GM12873 (cell line): Measurements from ENCODE around the gene REV1.

ENCODE experiments used
- TF ChIP-seq, protein P1 (sequence below): IDR thresholded peaks from 2 replicates; pipeline ENCODE4 v1.5.1; 2012; ENCODE audit warnings: low read depth, mild to moderate bottlenecking, moderate library complexity, low read length, control low read depth; ENCODE audit not compliant: insufficient read depth; ENCODE audit errors: missing control alignments

Gene REV1

DNA sequence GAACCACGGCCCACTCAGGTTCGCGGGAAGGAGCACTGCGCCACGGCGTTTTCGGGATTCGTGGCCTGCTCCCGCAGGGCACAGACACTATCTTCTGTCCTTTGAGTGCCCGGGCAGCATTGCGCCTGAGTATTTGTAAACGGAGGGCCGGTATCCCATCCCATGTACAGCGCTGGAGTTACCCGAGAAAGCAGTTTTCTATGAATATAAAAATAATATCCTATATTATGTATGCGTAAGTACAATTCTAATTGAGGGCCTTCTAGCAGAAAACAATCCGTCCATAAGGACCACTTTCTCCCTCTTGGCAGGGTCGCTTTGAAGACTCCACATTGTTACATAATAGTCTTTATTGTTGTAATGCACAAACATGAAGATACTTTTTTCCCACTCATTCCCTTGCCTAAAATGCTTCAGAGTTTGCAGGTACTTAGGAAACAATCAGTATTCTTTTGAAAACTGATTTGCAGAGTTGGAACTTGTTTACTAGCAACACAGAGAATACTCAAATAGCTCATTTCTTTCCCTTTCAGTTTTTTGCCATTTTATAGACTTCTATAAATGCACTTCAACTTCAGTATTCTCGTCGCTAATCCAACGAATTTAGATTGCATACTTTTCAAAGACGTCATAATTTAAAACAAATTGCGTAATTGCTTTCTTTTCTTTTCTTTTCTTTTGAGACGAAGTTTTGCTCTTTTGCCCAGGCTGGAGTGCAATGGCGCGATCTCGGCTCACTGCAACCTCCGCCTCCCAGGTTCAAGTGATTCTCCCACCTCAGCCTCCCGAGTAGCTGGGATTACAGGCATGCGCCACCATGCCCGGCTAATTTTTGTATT, 1.0 kb upstream of the REV1 start:
- TF ChIP-seq, protein P1, sequence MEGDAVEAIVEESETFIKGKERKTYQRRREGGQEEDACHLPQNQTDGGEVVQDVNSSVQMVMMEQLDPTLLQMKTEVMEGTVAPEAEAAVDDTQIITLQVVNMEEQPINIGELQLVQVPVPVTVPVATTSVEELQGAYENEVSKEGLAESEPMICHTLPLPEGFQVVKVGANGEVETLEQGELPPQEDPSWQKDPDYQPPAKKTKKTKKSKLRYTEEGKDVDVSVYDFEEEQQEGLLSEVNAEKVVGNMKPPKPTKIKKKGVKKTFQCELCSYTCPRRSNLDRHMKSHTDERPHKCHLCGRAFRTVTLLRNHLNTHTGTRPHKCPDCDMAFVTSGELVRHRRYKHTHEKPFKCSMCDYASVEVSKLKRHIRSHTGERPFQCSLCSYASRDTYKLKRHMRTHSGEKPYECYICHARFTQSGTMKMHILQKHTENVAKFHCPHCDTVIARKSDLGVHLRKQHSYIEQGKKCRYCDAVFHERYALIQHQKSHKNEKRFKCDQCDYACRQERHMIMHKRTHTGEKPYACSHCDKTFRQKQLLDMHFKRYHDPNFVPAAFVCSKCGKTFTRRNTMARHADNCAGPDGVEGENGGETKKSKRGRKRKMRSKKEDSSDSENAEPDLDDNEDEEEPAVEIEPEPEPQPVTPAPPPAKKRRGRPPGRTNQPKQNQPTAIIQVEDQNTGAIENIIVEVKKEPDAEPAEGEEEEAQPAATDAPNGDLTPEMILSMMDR, result no peak

DNA sequence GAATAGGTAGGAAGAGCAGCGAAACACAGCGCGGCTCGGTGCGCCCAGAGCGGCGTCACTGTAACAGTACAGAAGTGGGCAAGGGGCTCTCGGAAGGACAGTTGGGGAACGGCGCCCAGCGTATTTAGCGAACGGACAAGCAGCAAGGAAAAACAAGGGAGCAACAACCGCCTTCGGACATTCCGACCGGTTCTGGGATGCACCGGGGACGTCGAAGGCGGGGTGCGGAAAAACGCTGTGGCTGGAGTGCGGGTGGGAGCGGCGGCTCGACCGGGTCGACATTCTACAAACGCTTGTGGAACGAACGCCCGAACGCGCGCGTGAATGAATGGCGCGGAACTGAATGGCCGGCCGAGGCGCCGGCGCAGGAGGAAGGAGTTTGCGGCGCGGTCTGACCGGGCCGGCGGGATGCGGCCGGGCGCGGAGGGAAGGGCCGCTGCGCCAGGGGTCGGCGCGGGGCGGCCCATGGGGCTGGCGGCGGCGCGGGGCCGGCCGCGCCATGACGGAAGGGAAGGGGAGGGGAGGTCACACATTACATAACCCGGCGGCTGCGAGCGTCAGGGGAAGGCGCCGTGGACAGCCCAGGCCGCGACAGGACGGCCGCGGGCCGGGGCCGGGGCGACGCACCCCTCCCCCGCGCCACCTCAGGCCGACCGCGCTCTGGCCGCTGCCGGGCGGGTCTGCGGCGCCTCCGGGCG, 605 bp downstream of the REV1 start:
- TF ChIP-seq, protein P1, result no peak

DNA sequence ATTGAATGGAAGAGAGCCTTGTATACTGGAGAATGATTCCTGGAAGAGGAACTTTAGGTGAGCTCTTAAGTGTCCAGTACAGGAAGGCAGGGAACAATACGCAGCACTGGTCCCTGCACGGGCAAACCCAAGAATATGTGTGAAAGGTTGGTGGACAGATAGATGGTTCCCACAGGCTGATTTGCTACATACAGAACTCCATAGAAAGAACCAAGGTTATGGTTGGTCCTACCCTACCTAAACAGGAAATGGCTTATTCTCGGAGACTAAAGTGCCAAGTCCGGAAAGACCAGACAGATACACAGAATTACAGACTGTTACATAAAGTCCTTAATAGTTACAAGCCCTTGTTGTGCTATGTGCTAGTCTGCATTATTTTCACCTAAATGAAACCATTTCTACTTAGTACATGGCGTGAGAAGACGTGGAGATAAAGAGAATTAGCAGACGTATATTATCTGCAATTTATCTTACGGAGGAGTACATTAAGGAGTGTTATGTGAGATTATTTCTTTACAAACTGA, 1.2 kb downstream of the REV1 start:
- TF ChIP-seq, protein P1, result no peak

DNA sequence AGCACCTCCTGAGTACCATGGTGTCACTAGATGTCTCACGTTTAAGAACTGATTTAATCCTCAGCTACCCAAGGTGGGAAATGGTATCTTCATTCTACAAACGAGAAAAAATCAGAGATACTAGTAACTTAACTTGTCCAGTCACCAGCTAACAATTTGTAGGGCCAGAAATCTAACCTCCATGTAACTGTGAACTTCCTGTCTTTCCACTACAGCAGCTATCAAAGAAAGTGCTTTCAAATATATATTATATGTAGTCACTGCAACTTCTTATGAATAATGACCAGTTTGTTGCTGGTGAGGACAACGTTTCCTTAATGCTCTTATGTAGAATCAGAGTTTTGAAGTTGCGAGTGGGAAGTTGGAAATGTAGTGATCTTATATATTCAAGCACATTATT, 1.9 kb downstream of the REV1 start:
- TF ChIP-seq, protein P1, result no peak

DNA sequence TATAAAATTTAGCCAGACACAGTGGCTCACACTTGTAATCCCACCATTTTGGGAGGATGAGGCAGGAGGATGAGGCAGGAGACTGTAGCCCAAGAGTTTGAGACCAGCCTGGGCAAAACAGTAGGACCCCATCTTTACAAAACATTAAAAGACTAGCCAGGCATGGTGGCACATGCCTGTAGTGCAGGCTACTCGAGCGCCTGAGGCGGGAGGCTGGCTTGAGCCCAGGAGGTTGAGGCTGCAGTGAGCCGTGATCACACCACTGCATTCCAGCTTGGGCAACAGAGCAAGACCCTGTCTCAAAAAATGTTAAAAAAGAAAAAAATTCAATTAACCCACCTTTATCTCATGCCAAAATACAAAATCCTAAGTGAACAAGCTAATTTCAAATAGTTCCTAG, 4.0 kb downstream of the REV1 start:
- TF ChIP-seq, protein P1, result no peak

DNA sequence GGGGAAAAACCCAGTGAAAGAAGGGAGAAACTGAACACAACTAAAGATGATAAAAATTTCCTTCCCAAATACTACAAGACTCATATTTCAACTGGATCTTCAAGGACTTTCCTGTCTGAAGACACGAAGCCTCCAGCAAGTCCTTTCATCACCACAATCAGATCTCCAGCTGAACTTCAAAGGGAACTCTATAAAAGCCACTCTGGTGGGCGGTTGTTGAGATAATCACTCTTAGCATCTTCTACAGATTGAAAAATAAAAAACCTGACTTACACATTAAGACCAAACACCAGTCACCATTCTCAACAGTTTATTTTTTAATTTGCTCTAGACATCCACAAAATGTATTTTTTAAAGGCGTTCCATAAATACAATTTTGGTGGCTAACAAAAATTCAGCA, 4.4 kb downstream of the REV1 start:
- TF ChIP-seq, protein P1, result no peak

DNA sequence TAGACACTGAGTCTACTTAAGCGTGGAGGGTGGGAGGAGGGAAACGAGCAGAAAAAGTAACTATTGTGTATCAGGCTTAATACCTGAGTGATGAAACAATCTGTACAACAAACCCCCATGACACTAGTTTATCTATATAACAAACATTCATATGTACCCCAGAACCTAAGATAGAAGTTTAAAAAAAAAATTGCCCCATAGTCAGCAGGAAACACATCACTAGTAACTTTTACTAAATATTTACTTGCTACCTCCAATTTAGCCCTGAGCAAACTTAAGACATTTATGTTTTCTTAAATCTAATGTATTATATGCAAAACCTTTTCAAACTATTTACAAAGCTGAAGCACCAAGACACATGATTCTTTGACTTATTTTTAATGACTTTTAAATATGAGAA, 5.6 kb downstream of the REV1 start:
- TF ChIP-seq, protein P1, result no peak
